Measurements from ENCODE around the gene APOE. TPM values are rescaled to one million over a fixed set of nuclear protein-coding genes. Genes with fewer than 3 reads are reported as not detected.

APOE gene
- polyA plus RNA-seq, 2 of the 4 experiments (the other 2 are of a cell fraction), result 12.5 to 31.9 TPM

DNA sequence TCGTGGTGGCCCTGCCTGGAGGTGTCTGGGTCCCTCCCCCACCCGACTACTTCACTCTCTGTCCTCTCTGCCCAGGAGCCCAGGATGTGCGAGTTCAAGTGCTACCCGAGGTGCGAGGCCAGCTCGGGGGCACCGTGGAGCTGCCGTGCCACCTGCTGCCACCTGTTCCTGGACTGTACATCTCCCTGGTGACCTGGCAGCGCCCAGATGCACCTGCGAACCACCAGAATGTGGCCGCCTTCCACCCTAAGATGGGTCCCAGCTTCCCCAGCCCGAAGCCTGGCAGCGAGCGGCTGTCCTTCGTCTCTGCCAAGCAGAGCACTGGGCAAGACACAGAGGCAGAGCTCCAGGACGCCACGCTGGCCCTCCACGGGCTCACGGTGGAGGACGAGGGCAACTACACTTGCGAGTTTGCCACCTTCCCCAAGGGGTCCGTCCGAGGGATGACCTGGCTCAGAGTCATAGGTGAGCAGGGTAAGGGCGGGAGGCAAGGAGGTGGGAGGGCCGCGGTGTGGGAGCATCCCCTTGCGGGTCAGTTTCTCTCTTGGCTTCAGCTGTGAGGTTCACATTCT lies 40.3 kb upstream of the APOE start:
- WGBS (ENCODE audit: missing lambda C conversion rate), result 91% methylated on average over 27 of the region's 27 CpGs
- H3K4me3 ChIP-seq, result no peak overlapping the region
- H3K27ac ChIP-seq, result no peak overlapping the region
- ATAC-seq (peak in 1 of 2 experiments; percentile 20; a peak in 1 of 6 replicates), DNase-seq (ENCODE audit: low read depth in 1 of 2, low spot score in 1 of 2) (no peak), FAIRE-seq (no peak)
- no peaks in the 10 kb centered on the region for H3K9me3 ChIP-seq
- TF ChIP-seq CHD4 (IDR thresholded peaks at IDR 0.05; ENCODE audit: borderline replicate concordance) (no peak), CBX2 (IDR thresholded peaks at IDR 0.05; ENCODE audit: borderline replicate concordance, low read depth) (no peak), FOSL2 (IDR thresholded peaks at IDR 0.05) (no peak), FOSL2 (CRISPR knock-in tag; IDR thresholded peaks at IDR 0.05) (no peak), POLR2AphosphoS2 (conservative IDR thresholded peaks at IDR 0.05; ENCODE audit: low read length) (no peak), TFCP2L1 (CRISPR knock-in tag; IDR thresholded peaks at IDR 0.05) (no peak), MYC (IDR thresholded peaks at IDR 0.05; ENCODE audit: borderline replicate concordance, low read length) (no peak), BHLHE40 (IDR thresholded peaks at IDR 0.05; ENCODE audit: low read depth, low read length) (no peak), HOXB5 (CRISPR knock-in tag; IDR thresholded peaks at IDR 0.05) (no peak), KDM1A (IDR thresholded peaks at IDR 0.05; ENCODE audit: low read depth) (no peak), EHF (CRISPR knock-in tag; IDR thresholded peaks at IDR 0.05) (no peak), ZSCAN20 (CRISPR knock-in tag; IDR thresholded peaks at IDR 0.05) (no peak)
- TF ChIP-seq, protein P1, sequence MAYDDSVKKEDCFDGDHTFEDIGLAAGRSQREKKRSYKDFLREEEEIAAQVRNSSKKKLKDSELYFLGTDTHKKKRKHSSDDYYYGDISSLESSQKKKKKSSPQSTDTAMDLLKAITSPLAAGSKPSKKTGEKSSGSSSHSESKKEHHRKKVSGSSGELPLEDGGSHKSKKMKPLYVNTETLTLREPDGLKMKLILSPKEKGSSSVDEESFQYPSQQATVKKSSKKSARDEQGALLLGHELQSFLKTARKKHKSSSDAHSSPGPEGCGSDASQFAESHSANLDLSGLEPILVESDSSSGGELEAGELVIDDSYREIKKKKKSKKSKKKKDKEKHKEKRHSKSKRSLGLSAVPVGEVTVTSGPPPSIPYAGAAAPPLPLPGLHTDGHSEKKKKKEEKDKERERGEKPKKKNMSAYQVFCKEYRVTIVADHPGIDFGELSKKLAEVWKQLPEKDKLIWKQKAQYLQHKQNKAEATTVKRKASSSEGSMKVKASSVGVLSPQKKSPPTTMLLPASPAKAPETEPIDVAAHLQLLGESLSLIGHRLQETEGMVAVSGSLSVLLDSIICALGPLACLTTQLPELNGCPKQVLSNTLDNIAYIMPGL (CRISPR knock-in tag; IDR thresholded peaks at IDR 0.05; ENCODE audit: borderline replicate concordance), result no peak
- H3K4me2 ChIP-seq, result no peak overlapping the region
- ChIA-PET CTCF (interaction anchor here (0.7 to 1.8 kb wide), 3 partner anchors 19 to 38 kb away, joined by 3 to 8 read pairs (median 3); partner anchors contain the start of gene NECTIN2), POLR2A (no interaction called here)
- no peaks in the 10 kb centered on the region for H3K4me1 ChIP-seq

DNA sequence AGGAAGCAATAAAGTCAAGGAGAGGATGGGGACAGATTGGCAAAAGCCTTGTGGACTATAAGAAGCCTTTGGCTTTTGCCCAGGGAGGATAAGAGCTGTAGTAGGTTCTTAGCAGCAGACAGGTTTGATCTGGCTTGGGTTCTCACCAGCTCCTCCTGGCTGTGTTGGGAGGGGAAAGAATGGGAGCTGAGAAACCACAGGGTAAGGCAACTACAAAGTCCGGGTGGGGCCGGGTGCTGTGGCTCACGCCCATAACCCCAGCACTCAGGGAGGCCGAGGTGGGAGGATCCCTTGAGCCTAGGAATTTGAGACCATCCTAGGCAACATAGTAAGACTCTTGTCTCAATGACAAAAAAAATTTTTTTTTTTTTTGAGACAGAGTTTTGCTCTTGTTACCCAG lies 38.9 kb upstream of the APOE start:
- H3K4me3 ChIP-seq, result no peak overlapping the region
- H3K9me3 ChIP-seq, result no peaks in the 10 kb centered on the region
- ATAC-seq (no peak), DNase-seq (ENCODE audit: low read depth in 1 of 2, low spot score in 1 of 2) (no peak), FAIRE-seq (no peak)
- ChIA-PET POLR2A (interaction anchor here (0.6 to 0.7 kb wide), 2 partner anchors 37 to 1409 kb away, joined by 4 read pairs; no protein-coding TSS in a partner anchor), CTCF (interaction anchor here (0.6 to 3.5 kb wide), 5 partner anchors 9 to 178 kb away, joined by 3 to 12 read pairs (median 5); no protein-coding TSS in a partner anchor)
- no peak overlapping the region for H3K4me2 ChIP-seq
- no peak for TF ChIP-seq BHLHE40 (IDR thresholded peaks at IDR 0.05; ENCODE audit: low read depth, low read length)
- TF ChIP-seq HOXB13 (CRISPR knock-in tag; IDR thresholded peaks at IDR 0.05; ENCODE audit: low read depth), result no peak
- TF ChIP-seq ZNF302 (CRISPR knock-in tag; IDR thresholded peaks at IDR 0.05), result no peak
- no peak for TF ChIP-seq SMC3 (IDR thresholded peaks at IDR 0.05)
- TF ChIP-seq CBX2 (IDR thresholded peaks at IDR 0.05; ENCODE audit: borderline replicate concordance, low read depth), result no peak
- TF ChIP-seq RNF2 (IDR thresholded peaks at IDR 0.05; ENCODE audit: borderline replicate concordance, low read depth), result no peak
- TF ChIP-seq HDAC2 (IDR thresholded peaks at IDR 0.05), result no peak
- no peak for TF ChIP-seq KDM1A (IDR thresholded peaks at IDR 0.05; ENCODE audit: low read depth)
- no peak for TF ChIP-seq CBX8 (IDR thresholded peaks at IDR 0.05)
- TF ChIP-seq TFCP2L1 (CRISPR knock-in tag; IDR thresholded peaks at IDR 0.05), result no peak
- no peak for TF ChIP-seq EHMT2 (IDR thresholded peaks at IDR 0.05; ENCODE audit: low read depth)
- no peak for TF ChIP-seq ZSCAN20 (CRISPR knock-in tag; IDR thresholded peaks at IDR 0.05)
- TF ChIP-seq POLR2A (IDR thresholded peaks at IDR 0.05; ENCODE audit: low read length), result no peak
- no peak for TF ChIP-seq HOXB5 (CRISPR knock-in tag; IDR thresholded peaks at IDR 0.05)
- TF ChIP-seq, protein P2, sequence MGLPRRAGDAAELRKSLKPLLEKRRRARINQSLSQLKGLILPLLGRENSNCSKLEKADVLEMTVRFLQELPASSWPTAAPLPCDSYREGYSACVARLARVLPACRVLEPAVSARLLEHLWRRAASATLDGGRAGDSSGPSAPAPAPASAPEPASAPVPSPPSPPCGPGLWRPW (IDR thresholded peaks at IDR 0.05), result no peak
- TF ChIP-seq FOXS1 (CRISPR knock-in tag; IDR thresholded peaks at IDR 0.05), result no peak
- TF ChIP-seq FOSL2 (IDR thresholded peaks at IDR 0.05), result no peak
- no peak for TF ChIP-seq FOSL2 (CRISPR knock-in tag; IDR thresholded peaks at IDR 0.05)
- no peak overlapping the region for H3K27ac ChIP-seq
- WGBS (ENCODE audit: missing lambda C conversion rate), result 89% methylated on average over 4 of the region's 4 CpGs
- no peaks in the 10 kb centered on the region for H3K4me1 ChIP-seq
